ENCODE data around the gene CLDN11. TPM values are rescaled to one million over a fixed set of nuclear protein-coding genes. Genes with fewer than 3 reads are reported as not detected.

Gene CLDN11
- total RNA-seq, 1 donor from 2014 or later = 86.8 TPM

DNA sequence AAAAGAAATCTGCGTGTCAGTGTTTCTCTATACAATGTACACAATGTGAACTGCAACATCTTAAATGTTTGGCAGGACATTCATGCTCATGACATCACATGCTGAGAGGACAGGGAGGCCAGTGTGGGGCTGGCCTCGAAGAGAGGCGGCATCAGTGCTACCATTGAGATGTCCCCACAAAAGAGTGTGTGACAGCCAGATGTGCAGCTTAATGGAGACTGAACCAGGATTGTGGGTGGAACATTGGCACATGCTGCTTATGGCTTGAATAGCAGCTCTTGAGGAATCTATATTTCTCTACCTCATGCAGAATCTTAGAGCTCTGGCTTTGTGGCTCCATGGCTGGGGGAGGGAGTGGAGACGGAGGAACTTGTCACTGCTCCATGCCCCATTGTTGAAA is 18.5 kb downstream of the CLDN11 start:
- H3K4me3 Mint-ChIP-seq = no peak overlapping the region
- no peak for DNase-seq (ENCODE audit: extremely low spot score, unreplicated experiment)
- H3K27ac Mint-ChIP-seq = no peak overlapping the region
- no peaks in the 10 kb centered on the region for H3K27me3 Mint-ChIP-seq
- H3K36me3 Mint-ChIP-seq = no peaks in the 10 kb centered on the region
- H3K9me3 Mint-ChIP-seq = no peaks in the 10 kb centered on the region
- peaks cover 10% of the 10 kb centered on the region for H3K4me1 Mint-ChIP-seq (ENCODE audit: unreplicated experiment)
- TF ChIP-seq, protein P1, sequence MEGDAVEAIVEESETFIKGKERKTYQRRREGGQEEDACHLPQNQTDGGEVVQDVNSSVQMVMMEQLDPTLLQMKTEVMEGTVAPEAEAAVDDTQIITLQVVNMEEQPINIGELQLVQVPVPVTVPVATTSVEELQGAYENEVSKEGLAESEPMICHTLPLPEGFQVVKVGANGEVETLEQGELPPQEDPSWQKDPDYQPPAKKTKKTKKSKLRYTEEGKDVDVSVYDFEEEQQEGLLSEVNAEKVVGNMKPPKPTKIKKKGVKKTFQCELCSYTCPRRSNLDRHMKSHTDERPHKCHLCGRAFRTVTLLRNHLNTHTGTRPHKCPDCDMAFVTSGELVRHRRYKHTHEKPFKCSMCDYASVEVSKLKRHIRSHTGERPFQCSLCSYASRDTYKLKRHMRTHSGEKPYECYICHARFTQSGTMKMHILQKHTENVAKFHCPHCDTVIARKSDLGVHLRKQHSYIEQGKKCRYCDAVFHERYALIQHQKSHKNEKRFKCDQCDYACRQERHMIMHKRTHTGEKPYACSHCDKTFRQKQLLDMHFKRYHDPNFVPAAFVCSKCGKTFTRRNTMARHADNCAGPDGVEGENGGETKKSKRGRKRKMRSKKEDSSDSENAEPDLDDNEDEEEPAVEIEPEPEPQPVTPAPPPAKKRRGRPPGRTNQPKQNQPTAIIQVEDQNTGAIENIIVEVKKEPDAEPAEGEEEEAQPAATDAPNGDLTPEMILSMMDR (conservative IDR thresholded peaks at IDR 0.05) = no peak

DNA sequence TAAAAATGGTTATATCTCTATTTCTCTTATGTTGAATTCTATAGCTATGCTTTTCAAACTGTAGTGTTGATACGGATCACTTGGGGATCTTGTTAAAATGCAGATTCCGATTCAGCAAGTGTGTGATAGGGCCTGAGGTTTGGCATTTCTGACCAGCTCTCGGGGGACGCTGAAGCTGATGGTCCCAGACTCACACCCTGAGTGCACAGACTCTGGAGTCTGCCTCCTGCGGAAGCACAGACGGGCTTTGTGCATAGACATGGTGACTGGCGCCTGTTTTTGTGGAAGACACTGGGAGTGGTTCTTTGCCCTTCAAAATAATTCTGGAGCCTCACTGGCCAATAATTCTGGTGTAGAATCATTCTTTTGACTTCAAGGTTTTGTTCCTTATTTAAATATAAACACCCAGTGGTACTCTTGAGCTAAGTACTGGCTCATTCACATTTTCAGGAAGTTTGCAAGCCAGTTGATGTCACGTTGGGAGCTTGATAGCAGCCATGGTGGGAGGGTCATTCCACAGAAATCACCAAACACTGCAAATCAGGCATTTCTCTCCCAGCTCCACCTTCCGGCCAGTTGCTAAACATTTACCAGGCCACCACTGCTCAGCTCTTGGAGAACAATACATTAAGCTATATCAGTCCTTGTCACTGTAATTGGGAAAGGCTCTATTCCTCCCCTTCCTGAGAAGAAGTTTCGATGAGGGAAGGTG is 19.2 kb downstream of the CLDN11 start:
- DNase-seq (ENCODE audit: extremely low spot score, unreplicated experiment) = no peak
- TF ChIP-seq, protein P1 (conservative IDR thresholded peaks at IDR 0.05) = no peak
- Mint-ChIP-seq H3K4me3 (no peak overlapping the region), H3K27me3 (no peaks in the 10 kb centered on the region), H3K9me3 (no peaks in the 10 kb centered on the region), H3K27ac (no peak overlapping the region), H3K4me1 (ENCODE audit: unreplicated experiment) (peaks cover 10% of the 10 kb centered on the region), H3K36me3 (no peaks in the 10 kb centered on the region)

DNA sequence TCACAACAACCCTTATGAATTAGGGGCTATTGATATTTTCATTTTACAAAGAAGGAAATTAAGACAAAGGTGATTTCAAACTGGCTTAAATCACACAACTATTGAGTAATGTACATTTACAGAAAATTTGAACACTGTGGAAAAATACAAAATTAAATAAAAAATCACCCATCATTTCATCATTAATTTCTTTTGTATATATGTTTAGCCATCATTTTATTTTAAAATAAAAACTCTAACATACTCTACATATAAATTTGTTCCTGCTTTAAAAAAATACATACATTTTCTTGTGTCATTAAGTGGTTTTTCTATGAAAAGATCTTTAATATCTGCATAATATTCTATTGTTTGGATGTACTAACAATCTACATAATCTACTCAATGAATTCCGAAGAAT is 20.2 kb downstream of the CLDN11 start:
- Mint-ChIP-seq H3K9me3 (no peaks in the 10 kb centered on the region), H3K4me3 (no peak overlapping the region), H3K36me3 (no peaks in the 10 kb centered on the region), H3K27me3 (no peaks in the 10 kb centered on the region), H3K4me1 (ENCODE audit: unreplicated experiment) (peaks cover 10% of the 10 kb centered on the region), H3K27ac (no peak overlapping the region)
- TF ChIP-seq, protein P1 (conservative IDR thresholded peaks at IDR 0.05) = no peak
- DNase-seq (ENCODE audit: extremely low spot score, unreplicated experiment) = no peak

DNA sequence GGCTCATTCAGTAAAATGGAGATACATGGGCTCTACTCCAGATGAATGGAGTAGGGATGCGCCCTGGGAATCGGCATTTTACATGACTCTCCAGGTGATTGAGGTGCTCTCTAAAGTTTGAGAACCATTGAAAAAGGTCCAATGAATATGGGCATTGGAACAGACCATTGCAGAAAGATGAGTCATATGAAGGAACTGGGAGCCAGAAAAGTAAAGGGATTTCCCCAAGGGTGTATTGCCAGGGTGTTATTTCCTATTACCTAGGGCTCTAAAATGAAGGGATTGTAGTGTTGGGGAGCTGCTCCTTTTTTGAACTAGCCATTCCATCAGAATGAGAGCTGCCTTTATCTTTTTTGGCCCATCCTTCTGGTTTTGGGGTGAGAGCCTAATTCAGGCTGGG is 21.7 kb downstream of the CLDN11 start:
- peaks cover 15% of the 10 kb centered on the region for H3K4me1 Mint-ChIP-seq (ENCODE audit: unreplicated experiment)
- TF ChIP-seq, protein P1 (conservative IDR thresholded peaks at IDR 0.05) = no peak
- H3K4me3 Mint-ChIP-seq = no peak overlapping the region
- no peak for DNase-seq (ENCODE audit: extremely low spot score, unreplicated experiment)
- H3K9me3 Mint-ChIP-seq = no peaks in the 10 kb centered on the region
- no peaks in the 10 kb centered on the region for H3K27me3 Mint-ChIP-seq
- H3K27ac Mint-ChIP-seq = no peak overlapping the region
- no peaks in the 10 kb centered on the region for H3K36me3 Mint-ChIP-seq

DNA sequence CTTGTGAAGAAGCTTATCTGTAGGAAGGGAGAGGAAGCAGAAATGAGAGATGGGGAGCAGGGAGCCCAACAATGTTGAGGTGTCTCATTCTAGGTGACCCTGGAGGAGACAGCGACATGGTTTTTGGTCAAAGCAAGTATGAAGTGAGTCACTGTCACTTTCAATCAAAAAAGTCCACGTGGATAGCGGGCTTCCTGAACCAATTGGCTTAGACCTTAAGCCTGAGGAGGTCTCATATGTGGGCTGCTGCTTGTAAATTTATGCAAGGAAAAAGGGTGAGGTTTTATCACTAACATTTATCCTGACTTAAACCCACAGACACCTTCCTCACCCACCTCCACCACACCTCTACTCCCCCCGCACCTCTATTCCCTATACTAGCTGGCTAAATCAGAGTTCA is 22.7 kb downstream of the CLDN11 start:
- Mint-ChIP-seq H3K4me1 (ENCODE audit: unreplicated experiment) (peaks cover 19% of the 10 kb centered on the region), H3K27ac (no peak overlapping the region), H3K4me3 (no peak overlapping the region), H3K36me3 (no peaks in the 10 kb centered on the region), H3K9me3 (no peaks in the 10 kb centered on the region), H3K27me3 (no peaks in the 10 kb centered on the region)
- no peak for DNase-seq (ENCODE audit: extremely low spot score, unreplicated experiment)
- TF ChIP-seq, protein P1 (conservative IDR thresholded peaks at IDR 0.05) = no peak
